Activated T-cell treated with anti-CD3 and anti-CD28 coated beads, Interleukin-2, amount 50 U/mL, for 4 hours (primary cell): ENCODE results near the gene SLC23A1. TPM values are rescaled to one million over a fixed set of nuclear protein-coding genes. Genes with fewer than 3 reads are reported as not detected.
"Not testable (repeated sequence)": the region's sequence is repeated elsewhere in the genome, so short reads cannot be mapped to it uniquely, and the experiment has no call there.

Source experiments
- ATAC-seq, 2 donors: fragments of 200-7000 bp; cut with Tn5 transposase; one replicate each; pipeline ENCODE4 v1.10.0; 2021
- DNase-seq: peaks from one replicate; pipeline ENCODE4 v3.0.0-alpha.2; 2020
- H3K27me3 Mint-ChIP-seq: one replicate; pipeline ENCODE4 v1.8.0; 2021; ENCODE audit warnings: low read depth, mixed read lengths
- H3K36me3 Mint-ChIP-seq: one replicate; pipeline ENCODE4 v1.8.0; 2022; ENCODE audit warnings: mixed read lengths; ENCODE audit not compliant: insufficient read depth
- H3K4me1 Mint-ChIP-seq: one replicate; pipeline ENCODE4 v1.8.0; 2021; ENCODE audit warnings: low read depth, mixed read lengths
- H3K4me3 Mint-ChIP-seq: one replicate; pipeline ENCODE4 v1.8.0; 2021; ENCODE audit warnings: mild to moderate bottlenecking, moderate library complexity, mixed read lengths
- H3K9me3 Mint-ChIP-seq: one replicate; pipeline ENCODE4 v1.8.0; 2021; ENCODE audit warnings: mixed read lengths
- total RNA-seq, 3 donors: library from RNA; stranded (reverse); gene quantifications; one replicate each; pipeline ENCODE4 v1.2.1, GENCODE V29; 2021

Gene SLC23A1
- total RNA-seq, 3 donors from 2014 or later: not detected

DNA sequence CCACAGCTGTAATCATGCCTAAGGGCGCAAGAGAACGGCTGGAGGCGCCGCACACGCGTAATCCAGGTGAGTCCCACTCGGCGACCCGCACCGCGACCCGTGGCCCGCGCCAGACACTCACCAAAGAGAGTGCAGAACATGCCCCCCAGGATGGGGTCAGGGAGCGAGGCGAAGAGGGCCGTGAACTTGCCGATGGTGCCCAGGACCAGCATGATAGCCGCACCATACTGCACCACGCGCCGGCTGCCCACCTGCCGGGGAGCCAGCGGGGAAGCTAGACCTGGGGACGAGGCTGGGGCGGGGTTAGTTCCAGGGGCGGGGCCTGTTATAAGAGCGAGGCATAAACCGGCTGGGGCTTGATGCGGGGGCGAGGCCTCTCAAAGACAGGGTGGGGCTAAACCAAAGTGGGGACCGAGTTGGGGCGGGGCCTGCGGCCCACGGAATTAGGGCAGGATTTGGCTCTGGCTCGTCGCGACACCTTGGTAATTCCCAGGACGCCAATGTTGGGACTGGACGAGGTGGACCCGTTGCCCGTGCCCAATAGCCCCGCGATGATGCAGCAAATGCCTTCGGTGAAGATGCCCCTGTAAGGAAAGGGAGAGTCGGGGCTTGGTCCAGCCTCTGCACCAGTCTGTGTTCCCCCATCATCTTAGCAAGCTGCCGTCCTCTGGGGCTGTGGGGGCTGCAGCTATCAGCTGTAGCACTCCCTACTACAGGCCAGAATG is 4.8 kb downstream of the SLC23A1 start:
- Mint-ChIP-seq H3K4me3 (no peak overlapping the region), H3K36me3 (peaks cover 5% of the 10 kb centered on the region), H3K4me1 (no peaks in the 10 kb centered on the region), H3K27me3 (no peaks in the 10 kb centered on the region), H3K9me3 (no peaks in the 10 kb centered on the region)
- DNase-seq: no peak
- no peak for ATAC-seq

DNA sequence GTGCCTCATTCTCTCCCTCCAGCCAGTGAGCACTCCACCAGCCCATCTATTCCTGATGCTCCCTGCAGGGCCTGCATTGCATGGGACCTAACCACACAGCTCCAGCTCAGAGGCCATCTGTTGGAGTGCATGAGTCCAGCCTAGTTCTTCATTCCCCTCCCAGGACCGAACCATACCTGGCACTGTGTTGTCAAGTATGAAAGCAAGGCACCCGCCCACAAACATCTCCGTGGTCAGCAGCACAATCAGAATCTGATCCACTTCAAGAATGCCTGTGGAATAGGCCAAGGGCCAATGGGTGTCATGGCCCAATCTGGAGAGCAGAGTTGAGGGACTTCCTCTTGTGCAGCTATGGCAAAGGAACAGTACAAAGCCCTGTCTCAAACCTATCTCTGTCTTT is 5.9 kb downstream of the SLC23A1 start:
- Mint-ChIP-seq H3K9me3 (no peaks in the 10 kb centered on the region), H3K36me3 (peaks cover 6% of the 10 kb centered on the region), H3K4me1 (no peaks in the 10 kb centered on the region), H3K4me3 (no peak overlapping the region), H3K27me3 (no peaks in the 10 kb centered on the region)
- DNase-seq (no peak), ATAC-seq (no peak)

DNA sequence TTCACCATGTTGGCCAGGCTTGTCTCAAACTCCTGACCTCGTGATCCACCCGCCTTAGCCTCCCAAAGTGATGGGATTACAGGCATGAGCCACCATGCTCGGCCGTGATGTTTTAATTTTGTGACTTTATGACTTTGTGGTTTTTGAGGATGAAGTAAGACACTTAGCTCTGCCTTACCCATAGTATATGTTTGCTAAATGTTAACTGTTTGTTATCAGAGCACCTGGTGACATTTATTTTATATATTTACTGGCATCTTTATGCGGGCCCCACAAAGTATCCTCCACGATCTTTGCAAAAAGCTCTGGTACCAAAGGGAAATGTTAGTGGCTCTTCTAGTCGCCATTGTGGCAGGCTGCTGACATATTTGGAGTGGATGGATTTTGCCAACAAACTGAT is 6.7 kb downstream of the SLC23A1 start:
- Mint-ChIP-seq H3K9me3 (no peaks in the 10 kb centered on the region), H3K4me3 (no peak overlapping the region), H3K27me3 (no peaks in the 10 kb centered on the region), H3K4me1 (peaks cover 5% of the 10 kb centered on the region), H3K36me3 (peaks cover 10% of the 10 kb centered on the region)
- DNase-seq (no peak), ATAC-seq (no peak)

DNA sequence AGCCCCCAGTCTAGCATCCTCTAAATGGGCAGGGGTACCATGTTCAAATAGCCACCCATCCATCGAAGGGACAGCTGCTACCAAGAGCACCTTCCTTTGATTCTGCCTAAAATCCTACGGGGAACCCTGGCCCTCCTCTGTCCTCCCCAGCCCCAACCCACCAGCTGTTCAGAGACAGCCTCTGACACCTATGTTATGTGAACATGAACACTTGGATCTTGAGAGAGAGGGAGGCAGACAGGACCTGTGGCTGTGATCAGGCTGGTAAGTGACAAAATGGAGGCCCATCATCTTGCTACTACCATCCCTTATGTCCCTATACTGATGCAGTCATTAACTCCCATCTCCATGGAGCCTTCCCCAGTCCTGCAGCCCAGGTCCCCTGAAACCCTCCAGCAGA is 8.2 kb downstream of the SLC23A1 start:
- Mint-ChIP-seq H3K4me1 (peaks cover 5% of the 10 kb centered on the region), H3K36me3 (peaks cover 10% of the 10 kb centered on the region), H3K4me3 (no peak overlapping the region), H3K27me3 (no peaks in the 10 kb centered on the region), H3K9me3 (no peaks in the 10 kb centered on the region)
- DNase-seq: no peak
- ATAC-seq: no peak

DNA sequence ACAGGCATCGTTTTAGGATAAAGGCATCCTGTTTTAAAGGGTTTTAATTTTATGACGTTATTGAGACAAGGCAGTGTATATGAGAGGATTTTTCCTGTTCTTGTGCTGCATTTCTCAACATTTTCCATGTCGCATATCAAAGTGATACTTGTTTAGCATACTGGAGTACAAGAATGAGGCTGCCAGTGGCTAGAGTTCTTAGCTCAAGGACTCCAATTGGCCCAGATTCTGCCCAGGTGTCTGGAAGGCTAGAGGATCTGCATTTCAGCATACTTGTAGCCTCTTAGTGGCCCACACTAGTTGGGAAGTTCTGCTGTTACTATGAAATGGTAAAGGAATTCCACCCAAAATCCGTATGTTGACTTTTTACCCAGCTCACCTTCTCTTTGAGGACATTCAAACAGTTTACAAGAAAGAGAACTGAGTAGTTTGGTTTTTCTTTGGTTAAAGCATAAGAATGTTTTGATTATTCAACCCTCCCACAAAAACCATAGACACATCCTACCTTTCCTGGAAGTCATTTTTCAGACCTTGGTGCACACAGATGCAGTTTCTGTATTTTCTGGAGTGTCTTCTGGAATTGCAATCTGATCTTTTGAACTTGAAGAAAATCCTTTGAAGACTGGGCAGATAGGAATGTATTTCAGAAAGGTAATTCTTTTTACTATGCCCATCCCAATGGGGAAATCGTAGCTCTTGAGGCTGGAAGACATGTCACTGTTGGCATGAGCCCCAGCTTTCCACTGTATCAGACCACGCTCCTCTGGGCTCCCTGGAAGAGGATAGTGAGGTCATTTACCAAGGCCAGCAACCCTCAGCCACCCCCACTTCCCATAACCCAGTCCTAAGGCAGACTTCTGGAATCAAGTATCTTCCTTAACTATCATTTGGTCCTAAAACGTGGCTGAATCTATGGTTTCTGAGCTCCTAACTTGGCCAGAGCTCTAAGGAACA is 11.3 kb downstream of the SLC23A1 start:
- H3K36me3 Mint-ChIP-seq: peaks cover 10% of the 10 kb centered on the region
- peaks cover 5% of the 10 kb centered on the region for H3K4me1 Mint-ChIP-seq
- no peak for ATAC-seq

DNA sequence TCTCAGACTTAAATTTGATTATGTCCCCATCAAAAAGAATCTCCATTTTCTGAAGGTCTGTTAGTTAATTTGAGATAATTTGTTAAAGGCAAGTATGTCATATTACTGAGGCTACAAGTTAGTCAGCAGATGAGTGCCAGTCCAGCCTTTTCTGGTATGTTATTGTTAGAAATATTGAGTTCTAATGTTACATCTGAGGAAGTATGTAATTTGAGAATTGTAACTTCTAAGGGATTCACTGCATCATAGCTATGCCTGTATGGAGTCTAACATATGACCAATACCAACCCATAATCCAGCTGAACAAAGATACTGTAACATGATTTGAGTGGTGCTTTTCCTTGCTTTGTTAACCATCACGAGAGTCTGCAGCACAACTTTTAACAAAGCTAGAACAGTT is 13.9 kb downstream of the SLC23A1 start:
- DNase-seq (no peak), ATAC-seq (no peak)
- no peak overlapping the region for H3K4me3 Mint-ChIP-seq
- no peaks in the 10 kb centered on the region for H3K9me3 Mint-ChIP-seq
- no peaks in the 10 kb centered on the region for H3K27me3 Mint-ChIP-seq
- H3K36me3 Mint-ChIP-seq: peaks cover 20% of the 10 kb centered on the region
- H3K4me1 Mint-ChIP-seq: peaks cover 5% of the 10 kb centered on the region

More for the DNA sequence above, 11.3 kb downstream of the SLC23A1 start:
- Mint-ChIP-seq H3K27me3 (no peaks in the 10 kb centered on the region), H3K9me3 (no peaks in the 10 kb centered on the region), H3K4me3 (no peak overlapping the region)
- no peak for DNase-seq

DNA sequence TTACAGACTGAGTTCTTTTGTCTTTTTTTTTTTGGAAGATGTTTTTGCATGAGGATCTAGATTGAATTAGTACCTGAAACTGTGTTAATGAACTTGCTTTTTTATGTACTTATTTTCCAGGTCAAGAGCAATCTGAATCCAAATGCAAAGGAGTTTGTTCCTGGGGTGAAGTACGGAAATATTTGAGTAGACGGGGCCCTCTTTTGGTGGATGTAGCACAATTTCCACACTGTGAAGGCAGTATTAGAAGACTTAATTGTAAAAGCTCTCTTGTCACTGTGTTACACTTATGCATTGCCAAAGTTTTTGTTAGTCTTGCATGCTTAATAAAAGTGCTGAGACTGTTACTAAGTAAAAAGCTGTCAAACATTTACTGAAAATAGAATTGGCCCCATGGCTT is 14.5 kb downstream of the SLC23A1 start:
- H3K36me3 Mint-ChIP-seq: peaks cover 26% of the 10 kb centered on the region
- peaks cover 5% of the 10 kb centered on the region for H3K4me1 Mint-ChIP-seq
- no peak overlapping the region for H3K4me3 Mint-ChIP-seq
- no peak for ATAC-seq
- H3K9me3 Mint-ChIP-seq: no peaks in the 10 kb centered on the region
- no peaks in the 10 kb centered on the region for H3K27me3 Mint-ChIP-seq
- no peak for DNase-seq

DNA sequence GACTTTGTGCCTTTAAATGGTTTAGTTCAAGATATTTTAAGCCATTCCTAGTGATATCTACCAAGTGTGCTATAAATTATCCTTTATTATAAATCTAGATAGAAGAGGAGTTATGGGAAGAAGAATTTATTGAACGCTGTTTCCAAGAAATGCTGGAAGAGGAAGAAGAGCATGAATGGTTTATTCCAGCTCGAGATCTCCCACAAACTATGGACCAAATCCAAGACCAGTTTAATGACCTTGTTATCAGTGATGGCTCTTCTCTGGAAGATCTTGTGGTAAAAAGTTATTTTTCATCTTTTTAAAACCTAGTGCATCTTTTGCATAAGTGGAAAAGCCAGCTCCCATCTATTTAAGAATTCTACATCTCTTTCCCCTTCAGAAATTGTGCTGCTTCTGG is 18.6 kb downstream of the SLC23A1 start:
- H3K4me3 Mint-ChIP-seq: no peak overlapping the region
- no peaks in the 10 kb centered on the region for H3K27me3 Mint-ChIP-seq
- DNase-seq (no peak), ATAC-seq (no peak)
- H3K4me1 Mint-ChIP-seq: peaks cover 2% of the 10 kb centered on the region
- no peaks in the 10 kb centered on the region for H3K9me3 Mint-ChIP-seq
- H3K36me3 Mint-ChIP-seq: peaks cover 23% of the 10 kb centered on the region

DNA sequence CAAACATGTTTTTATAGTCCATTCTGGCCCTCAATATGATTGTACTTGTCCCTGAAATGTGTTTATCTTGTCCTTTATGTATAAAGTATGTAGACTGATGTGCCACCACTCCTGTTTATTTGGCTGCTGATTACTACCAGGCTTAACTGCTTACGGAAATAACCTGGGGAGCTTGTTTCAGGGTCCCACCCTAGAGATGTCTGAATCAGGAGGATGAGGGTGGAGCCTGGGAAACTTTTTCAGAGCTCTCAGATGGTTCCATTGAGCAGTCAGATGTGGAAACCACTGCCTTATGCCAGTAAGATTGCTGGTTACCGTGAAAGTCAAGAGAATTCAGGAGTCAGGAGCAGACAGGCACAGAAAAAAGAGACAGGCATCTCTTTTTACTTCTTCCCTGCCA is 19.2 kb downstream of the SLC23A1 start:
- no peaks in the 10 kb centered on the region for H3K9me3 Mint-ChIP-seq
- H3K4me1 Mint-ChIP-seq: peaks cover 2% of the 10 kb centered on the region
- ATAC-seq (peak in 1 of 2 donors; percentile 25), DNase-seq (no peak)
- H3K27me3 Mint-ChIP-seq: no peaks in the 10 kb centered on the region
- H3K4me3 Mint-ChIP-seq: no peak overlapping the region
- H3K36me3 Mint-ChIP-seq: peaks cover 23% of the 10 kb centered on the region

DNA sequence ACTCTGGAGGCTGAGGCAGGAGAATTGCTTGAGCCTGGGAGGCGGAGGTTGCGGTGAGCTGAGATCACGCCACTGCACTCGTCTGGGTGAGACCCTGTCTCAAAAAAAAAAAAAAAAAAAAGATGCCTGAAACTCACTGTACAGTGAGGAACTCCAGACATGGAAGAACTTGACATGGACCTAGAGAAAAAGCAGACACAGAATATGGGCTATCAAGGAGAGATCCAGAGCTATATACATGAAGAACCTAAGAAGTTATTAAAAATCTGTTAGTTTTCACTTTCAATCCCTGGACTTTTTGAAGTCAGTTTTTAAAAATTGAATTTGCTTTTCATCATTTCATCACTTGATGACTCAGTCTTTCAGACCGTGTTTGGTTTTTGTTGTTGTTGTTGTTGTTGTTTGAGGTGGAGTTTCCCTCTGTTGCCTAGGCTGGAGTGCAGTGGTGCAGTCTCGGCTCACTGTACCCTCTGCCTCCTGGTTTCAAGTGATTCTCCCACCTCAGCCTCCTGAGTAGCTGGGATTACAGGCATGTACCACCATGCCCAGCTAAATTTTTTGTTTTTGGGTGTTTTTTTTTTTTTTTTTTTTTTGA is 21.2 kb downstream of the SLC23A1 start:
- no peaks in the 10 kb centered on the region for H3K9me3 Mint-ChIP-seq
- no peak for ATAC-seq
- H3K36me3 Mint-ChIP-seq: peaks cover 23% of the 10 kb centered on the region
- DNase-seq: no peak
- peaks cover 13% of the 10 kb centered on the region for H3K4me1 Mint-ChIP-seq
- H3K4me3 Mint-ChIP-seq: no peak overlapping the region
- no peaks in the 10 kb centered on the region for H3K27me3 Mint-ChIP-seq

DNA sequence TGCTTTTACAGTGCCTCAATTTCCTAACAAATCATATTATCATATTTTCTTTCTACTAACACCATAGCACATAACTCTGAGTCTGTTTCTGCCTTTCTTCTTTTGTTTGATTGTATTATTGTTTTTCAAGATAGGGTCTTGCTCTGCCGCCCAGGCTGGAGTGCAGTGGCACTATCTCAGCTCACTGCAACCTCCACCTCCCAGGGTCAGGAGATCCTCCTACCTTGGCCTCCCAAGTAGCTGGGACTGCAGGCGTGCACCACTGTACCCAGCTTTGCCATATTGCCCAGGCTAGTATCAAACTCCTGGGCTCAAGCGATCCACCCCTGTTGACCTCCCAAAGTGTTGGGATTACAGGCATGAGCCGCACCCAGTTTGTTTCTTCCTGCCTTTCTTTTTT is 22.7 kb downstream of the SLC23A1 start:
- peaks cover 15% of the 10 kb centered on the region for H3K36me3 Mint-ChIP-seq
- H3K4me1 Mint-ChIP-seq: peaks cover 16% of the 10 kb centered on the region
- H3K27me3 Mint-ChIP-seq: no peaks in the 10 kb centered on the region
- no peak for DNase-seq
- H3K9me3 Mint-ChIP-seq: no peaks in the 10 kb centered on the region
- H3K4me3 Mint-ChIP-seq: no peak overlapping the region
- ATAC-seq: no peak

DNA sequence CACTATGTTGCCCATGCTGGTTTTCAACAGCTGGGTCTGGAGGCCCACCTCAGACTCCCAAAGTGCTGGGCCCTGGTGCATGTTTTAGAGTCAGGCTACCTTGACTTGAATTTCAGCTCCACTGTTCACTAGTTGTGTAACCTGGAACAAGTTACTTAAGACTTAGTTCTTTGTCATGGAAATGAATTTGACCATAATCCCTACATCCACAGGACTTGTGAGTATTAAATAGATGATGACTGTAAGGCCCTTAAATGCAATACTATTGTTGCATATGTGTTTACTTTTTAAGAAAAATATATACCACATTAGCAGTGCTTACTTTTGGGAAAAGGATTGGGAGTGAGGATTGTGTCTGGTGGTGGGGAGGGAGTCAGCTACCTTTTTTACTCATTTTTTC is 25.0 kb downstream of the SLC23A1 start:
- Mint-ChIP-seq H3K36me3 (peaks cover 8% of the 10 kb centered on the region), H3K9me3 (no peaks in the 10 kb centered on the region)
- no peak for ATAC-seq

DNA sequence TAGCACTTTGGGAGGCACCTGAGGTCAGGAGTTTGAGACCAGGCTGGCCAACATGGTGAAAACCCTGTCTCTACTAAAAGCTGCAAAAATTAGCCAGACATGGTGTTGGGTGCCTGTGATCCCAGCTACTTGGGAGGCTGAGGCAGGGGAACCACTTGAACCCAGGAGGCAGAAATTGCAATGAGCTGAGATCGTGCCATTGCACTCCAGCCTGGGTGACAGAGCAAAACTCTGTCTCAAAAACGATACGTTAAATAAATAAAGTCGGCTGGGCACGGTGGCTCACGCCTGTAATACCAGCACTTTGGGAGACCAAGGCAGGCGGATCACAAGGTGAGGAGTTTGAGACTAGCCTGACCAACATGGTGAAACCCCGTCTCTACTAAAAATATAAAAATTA is 27.2 kb downstream of the SLC23A1 start:
- H3K9me3 Mint-ChIP-seq, H3K27me3 Mint-ChIP-seq, H3K4me3 Mint-ChIP-seq, DNase-seq, ATAC-seq, H3K36me3 Mint-ChIP-seq: not testable (repeated sequence)
- peaks cover 31% of the 10 kb centered on the region for H3K4me1 Mint-ChIP-seq

More for the DNA sequence above, 25.0 kb downstream of the SLC23A1 start:
- DNase-seq: no peak
- Mint-ChIP-seq H3K27me3 (no peaks in the 10 kb centered on the region), H3K4me3 (no peak overlapping the region), H3K4me1 (peaks cover 24% of the 10 kb centered on the region)

DNA sequence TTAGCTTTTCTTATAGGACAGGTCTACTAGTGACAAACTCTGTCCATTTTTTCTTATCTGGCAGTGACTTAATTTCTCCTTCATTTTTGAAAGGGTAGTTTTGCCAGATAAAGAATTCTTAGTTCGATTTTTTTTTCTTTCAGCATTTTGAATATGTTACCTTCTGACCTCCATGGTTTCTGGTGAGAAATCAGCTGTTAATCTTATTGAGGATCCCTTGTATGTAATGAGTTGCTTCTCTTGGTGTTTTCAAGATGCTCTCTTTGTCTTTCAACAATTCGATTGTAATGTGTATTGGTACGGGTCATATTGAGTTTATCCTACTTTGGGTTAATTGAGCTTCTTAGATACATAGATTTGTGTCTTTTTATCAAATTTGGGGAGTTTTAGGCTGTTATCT is 28.9 kb downstream of the SLC23A1 start:
- Mint-ChIP-seq H3K27me3 (no peaks in the 10 kb centered on the region), H3K4me1 (peaks cover 31% of the 10 kb centered on the region)

More for the DNA sequence above, 28.9 kb downstream of the SLC23A1 start:
- peaks cover 8% of the 10 kb centered on the region for H3K36me3 Mint-ChIP-seq
- no peak overlapping the region for H3K4me3 Mint-ChIP-seq
- DNase-seq (no peak), ATAC-seq (no peak)
- no peaks in the 10 kb centered on the region for H3K9me3 Mint-ChIP-seq
